RWPE2 (cell line): ENCODE results near the gene ZNF681.
A peak's percentile ranks its signal among the peaks of the same experiment; 100 is the strongest.

Experiments used
- ATAC-seq: fragments of 200-7000 bp; cut with Tn5 transposase; 3 replicates; pipeline ENCODE4 v1.9.1; 2021; ENCODE audit warnings: low read depth
- DNase-seq: peaks from one replicate; pipeline ENCODE4 v3.0.0-alpha.2; 2020; ENCODE audit warnings: low spot score
- H3K27ac ChIP-seq: fragments of 450-650 bp; 2 replicates; pipeline ENCODE4 v1.5.1; 2017; ENCODE audit warnings: mild to moderate bottlenecking; ENCODE audit not compliant: poor library complexity, severe bottlenecking
- H3K27me3 ChIP-seq: fragments of 250-450 bp; sonication (Bioruptor Pico); 2 replicates; pipeline ENCODE4 v1.5.1; 2021; ENCODE audit warnings: mild to moderate bottlenecking, moderate library complexity; ENCODE audit not compliant: insufficient read depth, poor library complexity, severe bottlenecking
- H3K36me3 ChIP-seq: fragments of 250-450 bp; sonication (Bioruptor Pico); 2 replicates; pipeline ENCODE4 v1.5.1; 2020; ENCODE audit warnings: low read depth, mild to moderate bottlenecking, moderate library complexity
- H3K4me1 ChIP-seq: fragments of 250-450 bp; sonication (Bioruptor Pico); 2 replicates; pipeline ENCODE4 v1.5.1; 2021; ENCODE audit warnings: mild to moderate bottlenecking, moderate library complexity; ENCODE audit not compliant: insufficient read depth, poor library complexity, severe bottlenecking
- H3K4me3 ChIP-seq: fragments of 250-450 bp; sonication (Bioruptor Pico); 2 replicates; pipeline ENCODE4 v1.5.1; 2021; ENCODE audit warnings: mild to moderate bottlenecking, moderate library complexity; ENCODE audit not compliant: severe bottlenecking
- H3K9me3 ChIP-seq: fragments of 250-450 bp; sonication (Bioruptor Pico); 2 replicates; pipeline ENCODE4 v1.5.1; 2021; ENCODE audit warnings: mild to moderate bottlenecking, moderate library complexity; ENCODE audit not compliant: severe bottlenecking
- CTCF ChIP-seq: fragments of 450-650 bp; IDR thresholded peaks from one replicate; pipeline ENCODE4 v1.5.1; 2017; ENCODE audit warnings: mild to moderate bottlenecking, moderate library complexity; ENCODE audit not compliant: poor library complexity, severe bottlenecking

ZNF681 gene

DNA sequence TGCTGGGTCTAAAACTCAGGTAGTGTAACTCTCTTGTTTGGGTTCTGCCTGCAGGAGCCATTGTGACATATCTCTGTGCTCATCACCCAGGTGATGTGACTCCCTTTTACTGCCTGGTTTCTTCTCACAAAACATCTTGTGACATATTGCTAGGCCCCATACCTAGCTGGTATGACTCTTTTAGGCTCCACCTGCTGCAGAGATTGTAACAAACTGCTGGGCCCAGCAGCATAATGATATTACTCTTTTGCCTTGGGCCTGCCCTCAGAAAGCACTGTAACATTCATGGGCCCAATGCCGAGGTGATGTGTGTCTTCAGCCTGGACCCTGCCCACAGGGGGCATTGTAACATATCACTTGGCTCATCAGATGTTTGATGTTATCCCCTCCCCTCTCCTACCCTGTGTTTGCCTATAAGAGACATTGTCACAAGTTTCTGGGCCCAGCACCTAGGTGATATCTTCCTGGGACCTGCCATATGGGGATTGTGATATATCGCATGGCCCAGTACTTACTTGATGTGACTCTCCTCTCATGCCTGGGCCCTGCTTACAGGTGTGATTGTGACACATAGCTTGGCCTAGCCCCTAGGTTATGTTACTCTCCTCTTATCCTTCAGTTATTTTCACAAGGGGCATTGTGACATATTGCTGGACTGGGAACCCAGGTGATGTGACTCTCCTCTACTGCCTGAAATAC is 18.0 kb upstream of the ZNF681 start:
- peaks cover 6% of the 10 kb centered on the region for H3K4me1 ChIP-seq
- no peak overlapping the region for H3K4me3 ChIP-seq
- H3K27me3 ChIP-seq: no peaks in the 10 kb centered on the region
- no peak for TF ChIP-seq CTCF
- H3K36me3 ChIP-seq: peaks cover 31% of the 10 kb centered on the region
- DNase-seq (no peak), ATAC-seq (no peak)
- no peaks in the 10 kb centered on the region for H3K9me3 ChIP-seq
- no peak overlapping the region for H3K27ac ChIP-seq

DNA sequence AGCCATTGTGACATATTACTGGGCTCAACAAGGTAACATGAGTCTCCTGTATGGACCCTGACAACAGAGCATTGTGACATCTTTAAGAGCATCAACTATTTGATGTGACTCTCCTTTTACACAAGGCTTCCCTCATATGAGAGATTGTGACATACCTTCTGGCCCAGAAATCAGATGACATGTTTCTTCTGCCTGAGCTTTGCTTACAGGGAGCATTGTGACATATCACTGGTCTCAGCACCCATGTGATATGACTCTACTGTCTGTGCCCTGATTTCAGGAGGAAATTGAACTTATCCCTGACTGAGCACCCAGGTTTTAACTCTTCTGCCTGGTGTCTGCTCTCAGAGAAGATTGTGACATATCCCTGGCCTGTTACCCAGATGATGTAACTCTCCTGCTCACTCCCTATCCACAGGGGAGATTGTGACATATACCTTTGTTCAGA is 15.9 kb upstream of the ZNF681 start:
- Histone ChIP-seq H3K4me1 (peaks cover 6% of the 10 kb centered on the region), H3K4me3 (no peak overlapping the region), H3K27me3 (no peaks in the 10 kb centered on the region), H3K36me3 (peaks cover 27% of the 10 kb centered on the region), H3K9me3 (no peaks in the 10 kb centered on the region), H3K27ac (no peak overlapping the region)
- ATAC-seq (no peak; the same call in 2 of the 3 replicates), DNase-seq (no peak)
- no peak for TF ChIP-seq CTCF

GRCh38 chr19:23774106-23774505 is 15.4 kb upstream of the ZNF681 start:
- Histone ChIP-seq H3K27ac (no peak overlapping the region), H3K4me3 (no peak overlapping the region), H3K4me1 (peaks cover 6% of the 10 kb centered on the region), H3K36me3 (peaks cover 24% of the 10 kb centered on the region), H3K9me3 (no peaks in the 10 kb centered on the region), H3K27me3 (no peaks in the 10 kb centered on the region)
- ATAC-seq: no peak
- DNase-seq: no peak
- no peak for TF ChIP-seq CTCF

DNA sequence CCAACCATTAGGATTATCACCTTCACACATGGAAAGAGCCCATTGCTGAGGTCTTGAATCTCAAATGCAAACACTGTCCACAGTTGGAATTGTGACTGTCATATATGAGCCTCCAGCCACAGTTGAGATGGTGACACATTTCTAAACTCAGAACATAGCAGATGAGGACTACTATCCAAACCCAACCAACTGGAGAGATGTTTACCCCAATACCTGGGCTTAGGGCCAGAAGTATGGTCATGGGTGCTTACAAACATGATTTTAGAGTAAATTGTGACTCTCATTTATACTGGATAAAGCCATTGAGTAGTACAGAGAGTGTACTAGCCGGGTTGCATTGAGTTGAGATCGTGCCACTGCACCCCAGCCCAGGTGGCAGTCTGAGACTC is 14.0 kb upstream of the ZNF681 start:
- no peaks in the 10 kb centered on the region for H3K27me3 ChIP-seq
- no peaks in the 10 kb centered on the region for H3K9me3 ChIP-seq
- ATAC-seq (no peak; the same call in 2 of the 3 replicates), DNase-seq (no peak)
- H3K36me3 ChIP-seq: peaks cover 18% of the 10 kb centered on the region
- peak overlapping the region; percentile 35 for H3K27ac ChIP-seq
- no peak overlapping the region for H3K4me3 ChIP-seq
- TF ChIP-seq CTCF: no peak
- H3K4me1 ChIP-seq: peaks cover 6% of the 10 kb centered on the region
